NCI-H2196 treated with DMSO at 0.1 percent for 48 hours (cell line): ENCODE results near the gene SOX15.
"Not testable (repeated sequence)": the region's sequence is repeated elsewhere in the genome, so short reads cannot be mapped to it uniquely, and the experiment has no call there.

Experiments
- DNase-seq: peaks from one replicate; lab custom pipeline; 2025; ENCODE audit not compliant: unreplicated experiment; lab: John Stamatoyannopoulos, UW

Gene SOX15

GRCh38 chr17:7589891-7590691 is at the start of gene SOX15:
Gene SOX15 (minus strand): TSS chr17:7590094. CDS start chr17:7589676, 418 bp downstream.
- no peak for DNase-seq

- DNase-seq = no peak
Observed at GRCh38 chr17:7636163-7636562, 46.3 kb upstream of the SOX15 start.

- DNase-seq = no peak
Observed at GRCh38 chr17:7634384-7634783, 44.5 kb upstream of the SOX15 start.

DNA sequence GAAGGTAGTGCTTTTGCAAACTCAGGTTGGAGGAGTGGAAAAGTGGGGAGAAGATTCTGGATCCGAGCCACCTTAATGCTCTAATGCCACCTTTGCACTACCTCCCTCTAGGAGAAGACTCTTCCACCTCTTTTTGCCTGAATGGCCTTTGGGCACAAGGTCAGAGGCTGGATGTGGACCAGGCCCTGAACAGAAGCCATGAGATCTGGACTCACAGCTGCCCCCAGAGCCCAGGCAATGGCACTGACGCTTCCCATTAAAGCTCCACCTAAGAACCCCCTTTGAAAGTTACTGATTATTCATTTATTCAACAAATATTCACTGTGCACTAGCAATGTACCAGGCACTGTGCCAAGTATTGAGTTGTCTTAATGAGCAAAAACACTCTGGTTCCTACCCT is 43.2 kb upstream of the SOX15 start:
- no peak for DNase-seq

GRCh38 chr17:7632492-7632894 is 42.6 kb upstream of the SOX15 start:
- DNase-seq = peak; percentile 17

GRCh38 chr17:7631398-7632380 is 41.8 kb upstream of the SOX15 start:
- DNase-seq = no peak

DNA sequence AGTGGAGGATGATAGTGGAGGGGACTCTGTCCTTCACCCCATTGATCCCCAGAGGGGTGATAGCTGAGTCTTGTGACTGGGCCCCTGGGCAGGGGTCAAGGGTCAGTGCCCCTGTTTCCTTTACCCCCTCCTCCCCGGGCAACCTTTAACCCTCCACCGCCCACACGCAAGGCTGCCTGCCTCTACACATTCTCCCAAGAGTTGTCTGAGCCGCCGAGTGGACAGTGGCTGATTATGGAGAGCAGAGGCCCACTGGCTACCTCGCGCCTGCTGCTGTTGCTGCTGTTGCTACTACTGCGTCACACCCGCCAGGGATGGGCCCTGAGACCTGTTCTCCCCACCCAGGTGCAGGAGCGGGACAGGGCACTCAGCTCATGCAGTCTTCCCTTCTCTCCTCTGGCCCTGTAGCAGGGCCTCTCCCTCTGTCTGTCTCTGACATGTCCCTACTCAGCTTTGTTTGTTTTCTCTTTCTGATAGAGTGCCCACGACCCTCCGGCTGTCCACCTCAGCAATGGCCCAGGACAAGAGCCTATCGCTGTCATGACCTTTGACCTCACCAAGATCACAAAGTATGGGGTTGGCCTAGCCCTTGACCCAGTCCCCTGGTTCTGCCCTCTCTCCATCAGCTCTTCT is 40.2 kb upstream of the SOX15 start, which contains the start of gene SHBG:
Gene SHBG (plus strand): TSS at position 197 of the 633 bp plus-strand sequence. CDS start 38 bp downstream, at position 235.
- no peak for DNase-seq

GRCh38 chr17:7627250-7628121 is 37.6 kb upstream of the SOX15 start, which contains the start of gene SAT2:
Gene SAT2 (minus strand): TSS chr17:7627821. CDS start chr17:7627635, 186 bp downstream.
- DNase-seq = peak; percentile 30

- DNase-seq = no peak
Observed at GRCh38 chr17:7626956-7627249, 37.0 kb upstream of the SOX15 start.

GRCh38 chr17:7626307-7626706 is 36.4 kb upstream of the SOX15 start:
- DNase-seq = no peak

- DNase-seq = not testable (repeated sequence)
Observed at GRCh38 chr17:7625749-7626148, 35.9 kb upstream of the SOX15 start.

- no peak for DNase-seq
Observed at GRCh38 chr17:7623661-7624060, 33.8 kb upstream of the SOX15 start.

GRCh38 chr17:7620835-7621234 is 30.9 kb upstream of the SOX15 start:
- no peak for DNase-seq

DNA sequence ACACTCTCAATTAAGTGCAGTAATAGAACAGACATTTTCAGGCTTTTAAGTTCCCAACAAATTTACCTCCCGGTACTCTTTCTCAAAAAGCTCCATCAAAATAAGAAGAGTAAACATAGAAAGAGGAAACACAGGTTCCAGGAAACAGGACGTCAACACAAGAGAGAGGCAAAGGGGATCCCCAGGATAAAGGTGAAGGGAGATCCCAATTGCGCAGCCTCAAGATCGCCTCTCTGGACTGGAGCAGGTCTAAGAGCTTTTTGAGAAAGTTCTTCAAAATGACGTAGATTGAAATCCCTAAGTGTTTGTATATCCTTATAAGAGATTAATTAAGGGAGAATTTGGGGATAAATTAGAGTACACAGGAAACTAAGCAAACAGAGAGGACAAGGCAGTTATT is 28.7 kb upstream of the SOX15 start:
- DNase-seq = no peak

DNA sequence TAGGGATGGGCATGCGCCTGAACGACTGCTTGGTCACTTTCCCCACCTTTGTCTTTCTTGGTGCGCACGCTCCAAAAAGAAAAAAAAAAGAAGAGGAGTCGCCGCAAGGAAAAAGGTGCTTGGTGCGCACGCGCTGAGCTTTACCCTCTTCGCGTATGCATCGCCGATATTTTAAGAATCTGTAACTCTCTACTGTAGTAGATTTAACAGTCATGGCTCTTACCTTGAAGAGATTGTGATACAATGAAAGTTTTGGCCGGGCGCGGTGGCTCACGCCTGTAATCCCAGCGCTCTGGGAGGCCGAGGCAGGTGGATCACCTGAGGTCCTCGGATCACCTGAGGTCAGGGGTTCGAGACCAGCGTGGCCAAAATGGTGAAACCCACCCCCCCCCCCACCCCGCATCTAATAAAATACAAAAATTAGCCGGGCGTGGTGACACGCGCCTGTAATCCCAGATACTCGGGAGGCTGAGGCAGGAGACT is 25.4 kb upstream of the SOX15 start:
- DNase-seq = no peak

GRCh38 chr17:7614425-7615264 is 24.8 kb upstream of the SOX15 start, which contains the start of gene FXR2:
Gene FXR2 (minus strand): TSS chr17:7614897. CDS start chr17:7614532, 365 bp downstream.
- DNase-seq = peak; percentile 93

DNA sequence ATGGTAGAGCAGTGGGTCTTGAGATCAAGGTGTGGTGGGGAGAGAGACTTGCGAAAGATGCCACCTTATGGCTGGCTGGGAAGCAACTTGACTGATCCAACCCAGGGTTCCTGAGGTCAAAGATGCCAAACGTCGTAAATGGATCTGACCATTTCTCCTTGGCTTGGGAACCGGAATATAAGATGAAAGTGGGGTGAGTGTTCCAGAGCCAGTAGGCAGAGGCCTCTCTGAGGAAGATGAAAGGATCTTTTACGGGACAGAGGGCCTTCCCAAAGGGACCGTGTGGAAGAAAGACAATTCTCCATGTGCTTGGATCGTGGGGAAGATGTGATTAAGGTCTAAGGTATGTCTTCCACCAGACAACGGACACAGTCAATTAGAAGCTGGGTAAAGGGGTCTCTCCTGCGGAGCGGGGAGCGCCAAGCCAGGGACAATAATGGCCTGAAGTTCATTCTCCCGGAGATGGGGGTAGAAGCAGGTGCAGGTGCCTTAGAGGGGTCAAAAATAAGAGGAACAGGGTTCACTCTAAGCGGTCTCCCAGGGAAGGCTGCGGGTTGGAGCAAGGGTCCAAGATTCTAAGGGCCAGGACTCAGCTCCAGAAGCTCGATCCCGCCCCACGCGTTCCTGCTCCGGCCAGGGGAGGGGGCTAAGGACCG is 24.0 kb upstream of the SOX15 start:
- DNase-seq = no peak

DNA sequence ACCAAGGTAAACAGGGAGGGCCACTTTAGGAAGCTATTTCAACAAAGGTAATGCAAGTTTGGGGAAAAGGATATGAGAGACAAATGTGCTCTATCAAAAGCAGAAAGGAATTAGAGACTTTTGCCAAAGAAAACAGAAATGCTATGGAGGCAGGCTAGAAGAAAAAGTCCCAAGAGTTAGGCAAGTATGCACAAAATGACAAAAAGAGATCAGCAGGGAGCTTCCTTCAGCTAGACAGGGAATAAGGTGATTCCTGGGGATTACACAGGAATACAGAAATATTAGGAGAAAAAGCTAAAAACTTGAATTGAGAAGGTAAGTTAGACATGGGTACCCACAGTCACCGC is 22.4 kb upstream of the SOX15 start:
- DNase-seq = no peak
